Heart left ventricle (tissue), 13 donors: ENCODE data around the gene SNRPA.

Experiments
- CTCF ChIP-seq, 12 donors: fragments of 200-600 bp; sonication (generic) in 4 of 12; IDR thresholded peaks; one replicate each; pipeline versions ENCODE4 v1.5.0 to v1.8.0; 2018 to 2022; ENCODE audit warnings: antibody characterized with exemption in 12 of 12, mild to moderate bottlenecking in 5 of 12
- POLR2A ChIP-seq, 2 donors: fragments of 450-650 bp; IDR thresholded peaks; one replicate each; pipeline ENCODE4 v1.6.1; 2017; ENCODE audit warnings: antibody characterized with exemption in 2 of 2, mild to moderate bottlenecking in 2 of 2, moderate library complexity in 2 of 2
- donor health status: ischemic (EF 13 %, LVEDD 7.1; RV severe dilation, severe dysfunction).
- donor health status: DM: no; HTN: yes; CAD: no.
- donor health status: DM: no; HTN: no; CAD: no.
- donor health status: ischemic (EF 25% LVEDD 6.9; RV normal size, moderate dysfunction).
- donor health status: ischemic (EF 25% LVEDD 5.7; RV mildly dilated, moderate dysfunction).
- donor health status: ischemic (EF 35%, LVEDD 5.7; RV mildly dilated, moderate dysfunction).
- donor health status: nonischemic (EF 11% LVEDD 7.7; RV severe dilation, severe dysfunction).
- donor health status: DM: yes; HTN: yes; CAD: no.
- donor health status: PGD.
- donor health status: ischemic (EF 29% LVEDD 5.4; RV normal size, mild dysfunction).
- donor health status: nonischemic (EF 23%, LVEDD 6.1; RV moderate dilation, normal function).

- TF ChIP-seq CTCF (IDR thresholded peaks at IDR 0.05) (no peak), POLR2A (IDR thresholded peaks at IDR 0.05) (no peak)
These were observed 13.8 kb upstream of the SNRPA start for GRCh38 chr19:40737102-40737644.
